NCI-H82 (cell line): ENCODE results near the gene HTT-AS.
"Not testable (repeated sequence)": the region's sequence is repeated elsewhere in the genome, so short reads cannot be mapped to it uniquely, and the experiment has no call there.

ENCODE experiments used
- DNase-seq: peaks from one replicate; lab custom pipeline; 2025; lab: John Stamatoyannopoulos, UW

Gene HTT-AS

DNA sequence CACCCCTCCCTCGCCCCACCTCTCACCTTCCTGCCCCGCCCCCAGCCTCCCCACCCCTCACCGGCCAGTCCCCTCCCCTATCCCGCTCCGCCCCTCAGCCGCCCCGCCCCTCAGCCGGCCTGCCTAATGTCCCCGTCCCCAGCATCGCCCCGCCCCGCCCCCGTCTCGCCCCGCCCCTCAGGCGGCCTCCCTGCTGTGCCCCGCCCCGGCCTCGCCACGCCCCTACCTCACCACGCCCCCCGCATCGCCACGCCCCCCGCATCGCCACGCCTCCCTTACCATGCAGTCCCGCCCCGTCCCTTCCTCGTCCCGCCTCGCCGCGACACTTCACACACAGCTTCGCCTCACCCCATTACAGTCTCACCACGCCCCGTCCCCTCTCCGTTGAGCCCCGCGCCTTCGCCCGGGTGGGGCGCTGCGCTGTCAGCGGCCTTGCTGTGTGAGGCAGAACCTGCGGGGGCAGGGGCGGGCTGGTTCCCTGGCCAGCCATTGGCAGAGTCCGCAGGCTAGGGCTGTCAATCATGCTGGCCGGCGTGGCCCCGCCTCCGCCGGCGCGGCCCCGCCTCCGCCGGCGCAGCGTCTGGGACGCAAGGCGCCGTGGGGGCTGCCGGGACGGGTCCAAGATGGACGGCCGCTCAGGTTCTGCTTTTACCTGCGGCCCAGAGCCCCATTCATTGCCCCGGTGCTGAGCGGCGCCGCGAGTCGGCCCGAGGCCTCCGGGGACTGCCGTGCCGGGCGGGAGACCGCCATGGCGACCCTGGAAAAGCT is at the start of gene HTT-AS, which contains the start of gene HTT:
Gene HTT-AS, minus strand, starts transcription at position 461 of the 768 bp plus-strand sequence.
Gene HTT, plus strand, starts transcription at position 604 of the 768 bp plus-strand sequence. Its CDS starts 145 bp downstream, at position 749.
- DNase-seq: peak; percentile 91

DNA sequence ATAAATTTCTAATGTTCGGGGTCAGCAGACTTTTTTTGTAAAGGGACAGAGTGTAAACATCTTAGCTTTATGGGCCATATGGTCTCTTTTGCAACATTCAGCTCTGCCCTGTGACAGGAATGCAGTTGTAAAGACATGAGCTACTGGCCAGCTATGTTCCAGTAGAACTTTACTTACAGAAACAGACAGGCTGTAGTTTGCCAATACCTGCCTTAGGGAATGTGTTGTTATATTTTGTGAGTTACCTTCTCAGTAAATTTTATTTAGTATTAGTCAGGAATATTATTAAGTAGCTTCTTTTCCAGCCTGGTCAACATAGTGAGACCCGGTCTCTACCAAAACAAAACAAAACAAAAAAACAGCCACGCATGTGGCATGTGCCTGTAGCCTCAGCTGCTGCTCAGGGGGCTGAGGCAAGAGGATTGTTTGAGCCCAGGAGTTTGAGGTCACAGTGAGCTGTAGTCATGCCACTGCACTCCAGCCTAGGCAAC is 48.9 kb upstream of the HTT-AS start:
- DNase-seq: no peak

DNA sequence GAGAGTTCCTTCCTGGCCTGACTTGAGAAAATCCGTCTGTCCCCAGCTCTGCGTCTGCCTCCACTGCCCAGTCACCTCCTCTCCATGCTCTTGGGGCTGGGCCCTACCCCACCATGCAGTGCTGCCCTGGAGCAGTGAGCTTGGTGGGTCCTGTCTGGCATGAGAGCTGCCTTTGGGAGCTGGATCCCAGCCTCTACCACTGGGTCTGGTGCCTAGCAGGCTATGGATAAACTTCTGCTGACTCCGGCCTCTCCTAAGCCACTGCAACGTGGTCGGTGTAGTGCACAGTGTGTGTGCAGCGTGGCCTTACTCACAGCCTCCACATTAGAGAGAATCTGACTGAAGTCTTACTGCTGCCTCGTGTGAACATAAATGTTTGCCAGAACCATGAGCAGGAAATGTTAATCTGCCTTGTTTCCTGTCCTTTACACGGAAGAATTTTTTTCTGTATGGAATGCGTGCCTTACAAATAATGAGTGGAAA is 47.8 kb upstream of the HTT-AS start:
- no peak for DNase-seq

DNA sequence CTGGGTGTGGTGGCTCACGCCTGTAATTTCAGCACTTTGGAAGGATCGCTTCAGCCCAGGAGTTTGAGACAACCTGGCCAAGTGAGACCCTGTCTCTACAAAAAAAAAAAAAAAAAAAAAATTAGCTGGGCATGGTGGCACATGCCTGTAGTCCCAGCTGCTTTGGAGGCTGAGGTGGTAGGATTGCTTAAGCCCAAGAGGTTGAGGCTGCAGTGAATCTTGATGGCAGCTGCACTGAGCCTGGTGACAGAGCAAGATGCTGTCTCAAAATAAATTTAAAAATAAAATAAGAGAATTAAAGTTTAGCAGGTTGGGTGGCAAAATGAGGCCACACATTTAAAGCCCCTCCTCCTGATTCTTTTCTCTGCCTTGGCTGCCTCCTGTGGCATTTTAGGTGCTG is 47.3 kb upstream of the HTT-AS start:
- no peak for DNase-seq

DNA sequence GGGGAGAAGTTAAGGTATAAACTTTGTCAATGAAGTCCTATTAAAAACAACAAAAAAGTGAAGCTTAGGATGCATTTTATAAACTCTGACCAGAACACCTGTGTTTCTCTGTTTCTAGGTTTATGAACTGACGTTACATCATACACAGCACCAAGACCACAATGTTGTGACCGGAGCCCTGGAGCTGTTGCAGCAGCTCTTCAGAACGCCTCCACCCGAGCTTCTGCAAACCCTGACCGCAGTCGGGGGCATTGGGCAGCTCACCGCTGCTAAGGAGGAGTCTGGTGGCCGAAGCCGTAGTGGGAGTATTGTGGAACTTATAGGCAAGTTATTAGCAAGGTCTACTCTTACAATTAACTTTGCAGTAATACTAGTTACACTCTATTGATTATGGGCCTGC is 46.8 kb upstream of the HTT-AS start:
- no peak for DNase-seq

DNA sequence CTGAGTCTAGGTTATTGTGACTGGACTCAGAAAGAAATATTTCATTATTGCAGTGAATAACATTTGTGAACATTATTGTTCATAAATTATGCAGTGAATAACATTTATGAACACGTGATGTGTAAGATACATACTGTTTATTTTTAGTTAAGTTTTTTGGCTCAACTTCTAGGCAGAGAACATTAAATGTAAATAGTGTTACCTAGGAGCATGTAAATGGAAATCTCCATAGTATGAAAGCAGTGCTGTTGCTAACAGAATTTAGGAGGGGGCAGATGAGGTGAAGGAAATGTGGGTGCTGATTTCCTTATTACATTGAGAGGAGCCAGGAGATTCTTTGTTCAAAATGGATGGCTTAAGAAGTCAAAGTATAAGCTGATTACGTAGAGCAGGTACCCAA is 45.1 kb upstream of the HTT-AS start:
- DNase-seq: no peak

DNA sequence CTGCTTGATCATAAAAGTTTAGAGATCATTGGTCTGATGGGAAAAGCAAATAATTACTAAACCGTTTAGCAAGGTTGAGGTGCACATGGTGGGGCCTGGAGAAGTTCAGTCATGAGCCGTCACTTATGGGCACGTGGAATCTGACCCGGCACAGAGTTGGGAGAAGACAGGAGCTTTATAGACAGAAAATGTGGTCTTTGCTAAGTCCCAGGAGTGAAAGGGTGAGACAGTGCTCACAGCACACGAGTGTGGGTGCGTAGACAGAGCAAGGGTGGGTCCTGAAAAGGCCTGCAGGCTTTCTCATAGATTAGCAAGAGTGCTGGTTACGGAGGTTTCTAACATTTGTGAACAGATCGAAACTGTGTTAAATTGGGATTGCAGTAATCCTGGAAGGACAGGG is 44.0 kb upstream of the HTT-AS start:
- no peak for DNase-seq

DNA sequence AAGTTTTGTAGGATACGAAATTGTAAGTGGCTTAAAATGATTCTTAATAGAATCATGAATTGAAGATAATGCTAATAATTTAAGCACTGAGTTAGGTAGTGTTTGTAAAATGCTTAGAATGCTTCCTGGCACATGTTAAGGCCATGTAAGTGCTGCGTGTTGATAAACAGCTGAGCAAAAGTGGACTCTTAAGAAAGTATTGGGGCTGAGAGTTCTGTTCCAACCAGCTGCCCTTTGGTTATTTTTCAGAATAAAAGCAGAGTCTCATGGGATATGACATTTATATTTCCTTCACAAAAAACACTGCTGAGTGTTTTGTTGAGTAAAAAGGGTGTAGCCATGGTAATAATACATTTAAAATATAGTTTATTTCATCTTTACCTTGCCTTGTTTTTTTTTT is 42.6 kb upstream of the HTT-AS start:
- no peak for DNase-seq

DNA sequence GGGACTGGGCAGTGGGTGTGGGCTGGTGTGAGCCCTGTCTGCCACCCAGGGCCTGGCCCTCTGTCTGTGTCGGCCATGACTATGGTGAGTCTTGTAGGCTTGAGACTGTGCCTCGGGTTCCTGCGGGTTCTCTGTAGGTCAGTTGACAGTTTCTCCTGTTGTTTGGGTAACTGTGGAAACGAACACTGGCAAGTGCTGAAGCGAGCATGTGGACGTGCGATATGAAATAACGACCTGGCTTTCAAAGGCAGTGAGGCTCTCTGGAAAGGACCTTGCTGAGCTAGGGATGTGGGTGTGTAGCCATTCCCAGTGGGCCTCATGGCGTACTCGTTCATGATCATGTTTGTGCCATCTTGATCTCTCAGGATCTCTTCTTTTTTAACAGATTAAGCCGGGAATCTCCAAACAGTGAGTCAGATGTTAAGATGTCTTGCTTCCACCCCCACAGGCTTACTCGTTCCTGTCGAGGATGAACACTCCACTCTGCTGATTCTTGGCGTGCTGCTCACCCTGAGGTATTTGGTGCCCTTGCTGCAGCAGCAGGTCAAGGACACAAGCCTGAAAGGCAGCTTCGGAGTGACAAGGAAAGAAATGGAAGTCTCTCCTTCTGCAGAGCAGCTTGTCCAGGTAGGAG is 41.4 kb upstream of the HTT-AS start:
- no peak for DNase-seq

DNA sequence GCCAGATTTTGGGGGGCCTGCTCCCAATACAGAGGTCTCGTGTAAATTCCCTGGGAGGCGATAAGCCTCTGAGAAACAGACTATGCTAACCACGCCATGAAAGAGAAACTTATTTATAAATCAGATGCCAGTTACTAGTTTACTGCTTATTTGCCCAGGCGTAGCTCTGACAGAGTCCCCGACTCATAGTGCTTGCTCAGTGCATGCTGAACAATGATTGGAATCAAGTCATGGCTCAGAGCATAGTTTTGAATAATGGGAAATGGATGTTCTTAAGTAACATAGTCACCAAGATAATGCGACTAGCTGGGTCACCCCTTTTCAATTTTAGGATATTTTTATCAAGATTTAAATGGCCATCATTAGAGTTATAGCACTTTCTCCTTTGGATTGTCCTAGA is 40.0 kb upstream of the HTT-AS start:
- DNase-seq: no peak

DNA sequence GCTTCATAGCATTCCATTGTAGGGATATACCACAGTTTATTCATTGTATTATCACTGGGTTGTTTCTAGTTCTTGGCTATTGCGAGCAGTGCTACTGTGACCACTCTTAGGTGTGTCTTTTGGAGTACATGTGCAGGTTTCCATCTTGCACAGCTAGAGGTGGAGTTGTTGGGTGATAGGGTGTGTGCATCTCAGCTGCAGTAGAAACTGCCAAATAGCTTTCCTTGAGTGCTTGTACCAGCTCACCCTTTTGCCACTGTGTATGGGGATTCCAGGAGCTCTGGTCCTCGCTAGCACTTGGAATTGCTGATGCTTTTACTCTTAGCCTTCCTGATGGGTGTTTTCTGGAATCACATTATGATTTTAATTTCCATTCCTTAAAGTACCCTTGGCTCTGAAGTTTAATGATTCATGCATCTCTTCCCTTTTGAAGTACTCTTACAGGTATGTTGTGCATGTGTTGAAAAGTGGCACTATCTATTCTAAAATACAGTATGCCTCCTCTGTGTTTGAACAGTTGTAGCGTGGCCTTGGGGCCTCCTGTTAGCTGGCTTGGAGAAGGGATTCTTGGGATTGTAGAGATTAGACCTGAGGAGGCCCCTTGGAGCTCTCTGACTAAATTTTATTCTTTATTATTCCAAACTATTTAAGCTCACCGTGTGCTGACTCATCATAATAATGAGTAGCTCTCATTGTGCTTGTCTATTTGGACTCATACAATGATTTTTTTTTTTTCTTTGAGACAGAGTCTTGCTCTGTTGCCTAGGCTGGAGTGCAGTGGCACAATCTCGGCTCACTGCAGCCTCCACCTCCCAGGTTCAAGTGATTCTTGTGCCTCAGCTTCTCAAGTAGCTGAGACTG is 38.5 kb upstream of the HTT-AS start:
- DNase-seq: no peak

DNA sequence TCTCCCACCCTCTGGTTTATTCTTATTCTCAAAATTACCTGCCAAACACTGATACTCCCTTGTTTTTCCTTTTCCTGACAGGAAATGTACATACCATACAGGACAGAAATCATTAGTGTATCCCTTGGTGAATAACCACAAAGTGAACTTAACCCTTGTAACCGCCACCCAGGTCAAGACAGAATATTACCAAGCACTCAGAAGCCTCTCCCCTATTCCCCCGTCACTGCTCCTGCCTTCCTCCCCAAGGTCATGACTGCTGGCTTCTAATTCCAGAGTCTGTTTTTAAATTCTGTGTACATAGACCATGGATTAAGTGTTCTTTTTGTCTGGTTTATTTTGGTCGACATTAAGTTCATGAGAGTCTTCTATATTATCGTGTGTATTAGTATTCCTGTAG is 37.9 kb upstream of the HTT-AS start:
- no peak for DNase-seq

DNA sequence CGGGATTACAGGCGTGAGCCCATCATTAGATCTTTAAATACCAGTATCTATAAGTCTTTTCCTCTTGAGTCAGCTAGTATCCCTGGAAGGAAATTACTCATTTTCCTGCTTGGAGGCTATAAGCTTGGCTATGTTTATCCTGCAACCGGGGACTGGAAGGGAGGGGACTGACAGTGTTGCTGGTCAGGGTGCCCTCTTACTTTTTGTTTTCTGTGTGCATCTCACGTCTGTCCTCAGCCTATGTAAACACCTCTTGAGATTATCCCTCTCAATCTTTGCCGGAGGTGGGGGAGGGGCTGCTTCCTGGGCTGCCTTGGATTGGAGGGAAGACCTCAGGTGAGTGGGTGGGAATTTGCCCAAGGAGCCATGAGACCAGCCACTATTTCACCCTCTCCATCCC is 37.1 kb upstream of the HTT-AS start:
- peak; percentile 65 for DNase-seq

DNA sequence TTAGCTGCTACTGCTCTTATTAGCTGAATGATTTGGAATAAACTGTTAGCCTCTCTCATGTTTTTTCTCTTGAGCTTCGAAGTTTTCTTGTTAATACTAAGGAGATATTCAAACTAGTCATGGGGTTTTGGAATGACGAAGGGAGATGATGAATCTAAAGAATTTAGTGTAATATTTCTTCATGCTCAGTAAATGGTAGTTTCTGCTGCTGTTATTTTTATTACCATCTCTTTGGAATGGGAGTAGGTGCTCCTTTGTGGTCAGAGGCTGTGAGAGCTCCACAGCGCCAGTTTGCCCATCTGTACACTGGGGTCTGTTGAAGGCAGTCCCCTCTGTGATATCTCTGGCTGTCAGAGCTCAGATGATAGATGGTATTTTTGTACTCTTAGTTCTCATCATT is 33.9 kb upstream of the HTT-AS start:
- no peak for DNase-seq

DNA sequence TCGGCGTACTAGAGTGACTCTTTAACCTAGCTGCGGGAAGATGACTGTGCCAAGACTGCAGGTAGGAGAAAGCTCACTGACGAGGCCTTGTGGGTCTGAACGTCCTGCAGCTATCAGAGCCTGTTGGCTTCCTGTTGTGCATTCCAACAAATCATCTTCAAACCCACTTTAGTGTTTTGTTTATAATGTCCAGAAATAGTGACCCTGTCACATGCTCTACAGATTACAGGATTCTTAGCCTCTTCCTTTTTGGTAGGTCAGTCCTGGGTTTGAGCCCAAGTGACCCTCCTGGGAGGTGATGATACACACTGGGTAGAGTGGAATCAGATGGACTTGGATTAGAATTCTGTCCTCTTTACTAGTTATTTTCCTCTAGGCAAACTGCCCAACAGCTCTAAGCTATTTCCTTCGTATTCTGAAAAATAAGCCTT is 33.4 kb upstream of the HTT-AS start:
- DNase-seq: no peak

DNA sequence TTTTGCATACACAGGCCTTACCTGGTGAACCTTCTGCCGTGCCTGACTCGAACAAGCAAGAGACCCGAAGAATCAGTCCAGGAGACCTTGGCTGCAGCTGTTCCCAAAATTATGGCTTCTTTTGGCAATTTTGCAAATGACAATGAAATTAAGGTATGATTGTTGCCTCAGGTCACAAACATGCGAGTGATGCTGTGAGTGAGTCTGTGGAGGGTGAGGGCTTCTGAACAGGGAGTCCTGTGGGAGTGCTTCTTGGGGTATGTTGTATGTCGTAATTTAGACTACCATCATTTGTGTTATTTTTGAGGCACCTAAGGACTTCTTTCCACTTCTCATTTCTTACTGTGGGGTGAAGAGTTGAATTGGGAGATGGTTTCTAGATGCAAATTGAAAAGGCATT is 32.9 kb upstream of the HTT-AS start:
- no peak for DNase-seq

DNA sequence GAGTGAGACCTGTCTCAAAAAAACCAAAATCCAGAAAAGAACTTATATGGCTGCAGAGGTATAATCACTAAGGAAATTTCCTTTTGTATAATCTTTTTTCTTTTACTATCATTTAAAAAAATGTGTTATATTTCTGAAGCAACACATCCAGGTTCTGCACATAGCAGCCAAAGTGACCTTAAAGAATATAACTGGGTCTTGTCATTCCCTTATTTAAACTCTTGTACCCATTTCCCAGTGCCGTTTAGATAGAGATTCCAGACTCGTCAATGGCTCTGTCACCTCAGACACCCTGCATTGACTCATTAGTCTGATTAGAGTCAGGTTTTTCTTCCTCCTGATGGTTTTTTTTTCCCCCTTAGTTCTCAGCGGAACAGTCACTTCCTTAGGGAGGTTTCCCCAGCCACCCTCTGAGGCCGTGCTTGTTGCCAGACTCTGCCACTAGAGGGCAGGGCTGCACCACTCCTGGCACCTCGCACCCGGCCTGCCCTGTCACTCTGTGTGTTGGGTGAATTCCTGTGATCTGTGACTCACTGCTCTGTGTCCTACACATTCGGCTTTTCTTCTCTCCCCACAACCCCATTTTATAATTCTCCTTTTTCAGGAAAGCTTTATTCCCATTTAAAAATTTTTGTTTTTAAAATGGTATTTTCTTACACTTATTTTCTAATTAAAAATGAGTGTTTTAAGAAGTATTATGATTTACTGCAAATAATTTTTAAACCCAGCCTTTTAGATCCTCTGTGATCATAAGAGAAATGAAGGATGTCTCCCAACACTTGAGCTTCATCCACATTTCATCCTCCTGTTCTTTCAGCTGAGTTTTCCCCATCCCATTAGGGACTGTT is 32.2 kb upstream of the HTT-AS start:
- DNase-seq: peak; percentile 77

DNA sequence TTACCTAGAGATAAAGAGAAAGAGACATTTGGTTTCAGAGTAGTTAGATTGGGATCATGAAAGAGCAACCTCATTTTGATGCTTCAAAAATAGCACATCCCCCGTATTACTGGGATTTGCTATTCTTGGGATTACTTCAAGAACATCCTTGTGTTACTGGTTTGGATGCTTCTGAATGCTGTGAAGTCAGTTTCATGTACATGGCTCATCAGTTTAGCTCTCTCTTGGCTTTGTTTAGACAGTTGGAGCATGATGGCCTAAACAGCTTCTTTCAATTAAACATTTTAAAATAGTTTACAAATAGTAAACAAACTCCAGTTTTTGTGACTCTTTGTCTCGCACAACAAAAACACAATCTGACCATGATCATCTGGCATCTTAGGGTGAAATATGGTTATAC is 24.0 kb upstream of the HTT-AS start:
- no peak for DNase-seq

DNA sequence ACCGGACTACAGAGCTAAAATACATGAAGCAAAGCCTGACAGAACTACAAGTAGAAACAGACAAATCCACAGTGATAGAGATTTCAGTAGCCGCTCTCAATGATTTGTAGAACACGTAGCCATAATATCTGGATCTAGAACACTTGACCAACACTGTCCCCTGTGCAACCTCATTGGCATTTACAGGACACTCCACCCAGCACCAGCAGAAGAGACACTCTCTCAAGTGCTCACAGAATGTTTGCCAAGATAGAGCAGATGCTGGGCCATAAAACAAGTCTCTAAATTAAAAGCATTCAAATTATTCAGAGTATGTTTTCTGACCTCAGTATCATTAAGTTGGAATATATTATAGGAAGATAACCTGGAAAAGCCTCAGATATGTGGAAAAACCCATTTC is 21.9 kb upstream of the HTT-AS start:
- DNase-seq: no peak

DNA sequence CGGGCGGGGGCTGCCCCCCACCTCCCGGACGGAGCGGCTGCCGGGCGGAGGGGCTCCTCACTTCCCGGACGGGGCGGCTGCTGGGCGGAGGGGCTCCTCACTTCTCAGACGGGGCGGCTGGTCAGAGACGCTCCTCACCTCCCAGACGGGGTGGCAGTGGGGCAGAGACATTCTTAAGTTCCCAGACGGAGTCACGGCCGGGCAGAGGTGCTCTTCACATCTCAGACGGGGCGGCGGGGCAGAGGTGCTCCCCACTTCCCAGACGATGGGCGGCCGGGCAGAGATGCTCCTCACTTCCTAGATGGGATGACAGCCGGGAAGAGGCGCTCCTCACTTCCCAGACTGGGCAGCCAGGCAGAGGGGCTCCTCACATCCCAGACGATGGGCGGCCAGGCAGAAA is 20.4 kb upstream of the HTT-AS start:
- DNase-seq: not testable (repeated sequence)

DNA sequence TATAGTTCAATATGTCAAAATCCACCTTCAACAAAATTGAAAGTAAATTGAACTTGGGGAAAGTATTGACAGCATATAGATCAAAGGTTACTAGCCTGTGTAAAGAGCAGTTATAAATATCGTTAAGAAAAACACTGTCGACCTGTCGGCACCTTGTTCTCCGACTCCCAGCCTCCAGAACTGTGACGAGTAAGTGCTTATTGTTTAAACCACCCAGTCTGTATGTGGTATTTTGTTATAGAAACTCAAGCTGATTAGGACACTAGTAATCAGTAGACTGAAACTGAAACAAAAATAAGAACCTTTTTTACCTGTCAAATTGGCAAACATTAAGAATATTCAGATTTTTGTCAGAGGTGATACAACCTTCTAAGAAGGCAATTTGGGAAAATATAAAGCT is 17.1 kb upstream of the HTT-AS start:
- DNase-seq: no peak
